ENCODE measurements around the gene ADAM23.
A peak's percentile ranks its signal among the peaks of the same experiment; 100 is the strongest.

ADAM23 gene

GRCh38 chr2:206442474-206442832 lies 879 bp upstream of the ADAM23 start:
- no peak for DNase-seq (ENCODE audit: low spot score)

DNA sequence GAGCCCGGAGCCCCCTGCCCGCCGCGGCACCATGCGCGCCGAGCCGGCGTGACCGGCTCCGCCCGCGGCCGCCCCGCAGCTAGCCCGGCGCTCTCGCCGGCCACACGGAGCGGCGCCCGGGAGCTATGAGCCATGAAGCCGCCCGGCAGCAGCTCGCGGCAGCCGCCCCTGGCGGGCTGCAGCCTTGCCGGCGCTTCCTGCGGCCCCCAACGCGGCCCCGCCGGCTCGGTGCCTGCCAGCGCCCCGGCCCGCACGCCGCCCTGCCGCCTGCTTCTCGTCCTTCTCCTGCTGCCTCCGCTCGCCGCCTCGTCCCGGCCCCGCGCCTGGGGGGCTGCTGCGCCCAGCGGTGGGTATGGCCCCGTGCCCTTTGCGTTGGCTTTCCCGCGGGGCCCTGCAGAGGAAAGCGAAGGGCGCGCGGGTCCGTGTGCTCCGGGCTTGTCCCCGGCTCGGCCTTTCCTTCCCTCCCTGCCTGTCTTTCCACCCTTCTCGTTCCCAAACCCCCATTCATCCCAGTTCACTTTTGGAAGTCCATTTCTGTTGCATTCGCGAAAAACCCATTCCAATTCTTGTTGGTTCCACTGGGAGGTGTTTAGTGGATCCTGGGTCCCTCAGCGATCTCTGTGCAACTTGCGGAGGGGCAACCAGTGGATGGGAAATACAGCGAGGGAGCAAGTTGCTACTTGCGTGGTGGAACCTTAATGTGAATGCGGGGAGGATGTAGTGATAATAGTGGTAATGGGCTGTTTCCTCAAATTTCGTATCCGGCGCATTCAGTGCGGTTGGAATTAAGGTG lies 599 bp downstream of the ADAM23 start:
- peak; percentile 85 for DNase-seq (ENCODE audit: low spot score)

- DNase-seq (ENCODE audit: low spot score): no peak
Observed at GRCh38 chr2:206445948-206446347, 2.6 kb downstream of the ADAM23 start.

DNA sequence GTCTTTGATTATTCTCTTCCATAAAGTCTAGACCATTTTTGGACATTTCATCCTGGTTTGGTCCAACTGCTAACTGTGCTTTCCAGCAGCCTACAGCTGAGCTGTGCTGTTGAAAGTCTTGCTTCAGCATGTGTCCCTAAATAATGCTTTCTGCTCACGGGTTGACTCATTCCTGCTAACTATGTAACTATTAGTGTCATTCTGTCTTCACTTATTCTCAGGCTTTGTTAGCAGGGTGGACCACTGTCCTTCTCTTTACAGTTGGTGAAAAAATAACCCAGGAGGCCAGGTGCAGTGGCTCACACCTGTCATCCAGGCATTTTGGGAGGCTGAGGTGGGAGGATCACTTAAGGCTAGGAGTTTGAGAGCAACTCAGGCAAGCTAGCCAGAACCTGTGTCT lies 8.9 kb downstream of the ADAM23 start:
- DNase-seq (ENCODE audit: low spot score): no peak

DNA sequence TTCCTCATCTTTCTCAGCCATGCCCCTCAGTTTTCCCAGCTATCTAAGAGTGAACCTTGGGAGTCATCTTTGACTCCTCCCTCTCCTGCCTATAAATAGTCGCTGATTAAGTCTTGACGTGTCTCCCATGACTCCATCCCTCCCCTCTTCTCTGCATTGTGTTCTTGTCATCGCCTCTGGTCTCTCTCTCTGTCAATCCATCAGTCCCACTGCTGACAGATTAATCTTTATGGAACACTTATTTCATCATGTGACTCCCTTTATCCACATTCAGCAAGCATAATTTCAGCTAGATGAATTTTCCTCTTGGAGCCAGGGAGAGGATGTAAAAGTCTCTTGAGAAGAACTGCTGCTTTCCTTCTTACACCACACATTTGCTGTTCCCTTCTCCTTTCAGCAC lies 9.4 kb downstream of the ADAM23 start:
- no peak for DNase-seq (ENCODE audit: low spot score)

DNA sequence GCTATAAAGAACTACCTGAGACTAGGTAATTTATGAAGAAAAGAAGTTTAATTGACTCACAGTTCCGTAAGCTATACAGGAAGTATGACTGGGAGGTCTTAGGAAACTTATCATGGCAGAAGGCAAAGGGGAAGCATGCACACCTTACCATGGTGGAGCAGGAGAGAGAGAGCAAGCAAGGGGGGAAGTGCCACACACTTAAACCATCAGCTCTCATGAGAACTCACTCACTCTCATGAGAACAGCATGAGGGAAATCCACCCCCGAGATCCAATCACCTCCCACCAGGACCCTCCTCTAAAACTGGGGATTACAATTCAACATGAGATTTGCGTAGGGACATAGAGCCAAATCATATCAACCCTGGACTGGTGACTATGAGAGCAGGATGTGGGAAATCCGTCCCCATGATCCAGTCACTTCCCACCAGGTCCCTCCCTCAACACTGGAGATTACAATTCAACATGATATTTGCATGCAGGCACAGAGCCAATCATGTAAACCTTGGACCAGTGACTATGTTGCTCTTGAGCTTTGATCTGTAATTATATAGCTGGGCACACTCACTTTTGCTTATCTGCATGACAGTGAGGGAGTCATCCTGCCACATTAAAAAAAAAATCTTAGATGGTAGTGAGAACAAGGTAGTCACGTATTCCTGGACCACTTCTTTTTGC lies 12.9 kb downstream of the ADAM23 start:
- DNase-seq (ENCODE audit: low spot score): no peak

DNA sequence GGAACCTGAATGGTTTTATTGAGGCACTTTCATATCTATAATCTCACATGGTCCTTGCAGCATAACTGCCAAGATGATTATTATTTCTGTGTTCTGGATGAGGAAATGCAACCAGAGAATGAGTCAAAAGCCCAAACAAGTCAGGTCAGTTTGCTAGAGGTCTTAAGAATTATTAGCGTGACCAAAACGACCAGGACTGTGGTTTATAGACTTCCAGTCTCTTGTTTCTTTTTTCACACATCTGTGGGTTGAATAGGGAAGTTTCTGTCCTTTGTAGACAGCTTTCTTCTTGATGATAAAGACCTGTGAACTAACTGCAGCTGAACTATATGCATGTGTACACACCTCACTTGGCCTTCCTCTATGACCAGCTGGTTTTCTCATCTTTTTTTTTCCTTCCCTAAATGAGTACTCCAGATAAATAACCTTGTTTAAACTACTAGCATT lies 13.9 kb downstream of the ADAM23 start:
- no peak for DNase-seq (ENCODE audit: low spot score)

GRCh38 chr2:206462240-206462854 lies 19.0 kb downstream of the ADAM23 start:
- no peak for DNase-seq (ENCODE audit: low spot score)

GRCh38 chr2:206463685-206464084 lies 20.4 kb downstream of the ADAM23 start:
- DNase-seq (ENCODE audit: low spot score): no peak

- no peak for DNase-seq (ENCODE audit: low spot score)
Observed at GRCh38 chr2:206464597-206464996, 21.3 kb downstream of the ADAM23 start.

GRCh38 chr2:206471524-206472062 lies 28.3 kb downstream of the ADAM23 start:
- DNase-seq (ENCODE audit: low spot score): no peak

DNA sequence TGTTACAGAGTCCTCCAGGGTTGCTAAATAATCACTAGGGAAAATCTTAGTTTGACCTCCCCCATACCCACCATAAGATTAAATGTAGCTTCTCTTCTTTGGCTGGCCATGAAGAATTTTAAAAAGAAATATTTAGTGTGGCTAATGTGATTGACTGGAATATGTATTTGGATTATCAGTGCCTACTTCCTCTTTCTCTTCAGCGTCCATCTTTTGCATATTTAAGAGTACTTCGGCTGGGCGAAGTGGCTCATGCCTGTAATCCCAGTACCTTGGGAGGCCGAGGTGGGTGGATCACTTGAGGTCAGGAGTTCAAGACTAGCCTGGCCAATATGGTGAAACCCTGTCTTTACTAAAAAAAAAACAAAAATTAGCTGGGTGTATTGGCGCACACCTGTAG lies 28.8 kb downstream of the ADAM23 start:
- no peak for DNase-seq (ENCODE audit: low spot score)

- no peak for DNase-seq (ENCODE audit: low spot score)
Observed at GRCh38 chr2:206474099-206474498, 30.8 kb downstream of the ADAM23 start.

- no peak for DNase-seq (ENCODE audit: low spot score)
Observed at GRCh38 chr2:206477296-206477695, 34.0 kb downstream of the ADAM23 start.

GRCh38 chr2:206478340-206478739 lies 35.0 kb downstream of the ADAM23 start:
- no peak for DNase-seq (ENCODE audit: low spot score)

DNA sequence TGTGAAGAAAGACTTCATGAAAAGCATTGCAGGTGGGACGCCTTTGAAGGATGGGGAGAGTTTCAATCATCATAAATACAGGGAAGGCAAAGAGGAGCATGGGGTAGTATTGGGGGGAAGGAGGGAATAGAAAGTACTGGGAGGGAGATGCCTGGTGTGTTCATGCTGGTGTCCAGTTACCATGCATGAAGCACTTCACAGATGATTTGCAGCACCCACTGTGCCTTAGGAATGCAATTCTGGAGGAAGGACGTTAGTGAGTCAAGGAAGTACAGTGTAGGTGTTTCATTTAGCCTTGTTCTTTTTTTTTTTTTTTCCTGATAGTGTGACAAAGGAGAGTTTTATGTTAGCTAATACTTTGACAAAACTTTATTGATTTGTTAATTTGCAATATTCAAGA lies 36.8 kb downstream of the ADAM23 start:
- no peak for DNase-seq (ENCODE audit: low spot score)

GRCh38 chr2:206480620-206481019 lies 37.3 kb downstream of the ADAM23 start:
- DNase-seq (ENCODE audit: low spot score): no peak

DNA sequence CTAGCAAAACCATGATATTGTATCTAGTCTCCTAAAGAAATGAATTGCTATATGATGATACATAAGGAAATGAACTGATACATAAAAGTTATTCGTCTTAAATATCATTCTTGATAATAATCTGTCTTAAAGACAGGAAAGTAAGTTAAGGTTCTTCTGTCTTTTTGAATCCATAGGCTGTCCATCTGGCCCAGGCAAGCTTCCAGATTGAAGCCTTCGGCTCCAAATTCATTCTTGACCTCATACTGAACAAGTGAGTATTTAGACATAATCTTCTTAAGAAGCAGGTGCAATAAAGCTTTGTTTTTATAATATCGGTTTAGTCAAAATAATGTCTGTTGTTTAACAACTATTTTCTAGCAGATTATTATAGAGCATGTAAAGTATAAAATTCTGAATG lies 37.7 kb downstream of the ADAM23 start:
- DNase-seq (ENCODE audit: low spot score): no peak

GRCh38 chr2:206482123-206482522 lies 38.8 kb downstream of the ADAM23 start:
- no peak for DNase-seq (ENCODE audit: low spot score)

GRCh38 chr2:206482633-206483032 lies 39.3 kb downstream of the ADAM23 start:
- no peak for DNase-seq (ENCODE audit: low spot score)

GRCh38 chr2:206488053-206488452 lies 44.7 kb downstream of the ADAM23 start:
- no peak for DNase-seq (ENCODE audit: low spot score)

DNA sequence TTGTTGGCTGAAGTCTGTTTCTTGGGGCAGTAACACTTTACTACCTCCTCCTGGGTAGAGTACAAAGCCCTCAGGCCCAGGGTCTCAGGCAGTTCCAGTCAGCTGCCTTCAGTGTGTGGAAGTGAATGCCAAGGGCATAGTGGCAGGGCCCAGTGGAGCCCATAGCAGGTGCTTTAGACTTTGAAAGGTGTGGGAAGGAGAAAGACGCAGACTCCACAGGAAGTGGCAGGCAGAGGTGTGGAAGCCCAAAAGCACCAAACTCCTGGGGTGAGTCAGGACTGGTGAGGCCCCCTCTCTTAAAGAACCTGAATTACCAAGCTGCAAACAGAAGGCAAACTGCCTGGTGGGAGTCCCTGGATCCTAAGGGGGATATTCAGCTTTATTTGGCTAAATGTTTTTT lies 45.3 kb downstream of the ADAM23 start:
- no peak for DNase-seq (ENCODE audit: low spot score)

DNA sequence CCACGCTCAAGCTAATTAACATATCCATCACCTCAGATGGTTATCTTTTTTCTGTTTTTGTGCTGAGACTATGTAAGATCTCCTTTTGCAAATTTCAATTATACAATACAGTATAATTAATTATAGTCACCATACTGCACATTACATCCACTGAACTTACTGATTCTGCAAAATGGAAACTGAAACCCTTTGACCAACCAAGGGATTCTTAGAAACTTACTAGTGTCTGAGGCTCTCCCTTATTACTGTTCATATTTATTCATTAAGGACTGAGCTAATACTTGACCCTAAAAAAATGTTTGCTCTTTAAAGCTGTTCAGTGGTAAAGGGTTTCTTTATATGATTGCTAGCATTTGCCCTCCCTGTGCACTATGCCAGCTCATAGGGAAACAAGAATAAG lies 50.7 kb downstream of the ADAM23 start:
- no peak for DNase-seq (ENCODE audit: low spot score)
